LNCAP (cell line): ENCODE data around the gene OR10D3.

Experiments
- CTCF ChIP-seq: fragments of 450-650 bp; IDR thresholded peaks from 2 replicates; pipeline ENCODE4 v1.5.1; 2017; ENCODE audit warnings: mild to moderate bottlenecking

Gene OR10D3

DNA sequence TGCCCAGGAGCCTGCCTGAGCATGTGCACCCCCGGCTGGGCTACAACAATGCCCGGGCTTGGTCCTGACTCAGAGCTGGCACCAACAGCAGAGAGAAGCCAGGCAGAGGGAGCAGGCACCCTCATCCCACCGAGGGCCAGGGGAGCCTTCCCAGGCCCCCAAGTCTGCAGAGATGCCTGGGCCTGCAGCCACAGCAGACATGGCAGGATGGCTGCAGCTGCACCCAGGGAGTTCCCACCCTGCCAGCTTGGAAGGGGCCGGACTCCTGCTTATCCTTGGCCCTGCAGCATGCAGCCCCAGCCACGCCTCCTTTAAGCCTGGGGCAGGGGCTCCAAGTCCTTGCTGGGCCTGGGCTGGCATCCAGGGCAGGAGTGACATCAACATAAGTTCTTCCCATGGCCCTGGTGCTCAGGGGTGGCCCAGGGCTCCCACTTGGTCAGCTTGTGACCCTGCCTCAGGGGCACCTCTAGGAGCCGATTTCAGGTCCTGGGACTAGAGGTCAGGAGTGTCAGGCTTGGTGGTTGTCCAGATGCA is 26.7 kb downstream of the OR10D3 start:
- no peak for TF ChIP-seq CTCF

DNA sequence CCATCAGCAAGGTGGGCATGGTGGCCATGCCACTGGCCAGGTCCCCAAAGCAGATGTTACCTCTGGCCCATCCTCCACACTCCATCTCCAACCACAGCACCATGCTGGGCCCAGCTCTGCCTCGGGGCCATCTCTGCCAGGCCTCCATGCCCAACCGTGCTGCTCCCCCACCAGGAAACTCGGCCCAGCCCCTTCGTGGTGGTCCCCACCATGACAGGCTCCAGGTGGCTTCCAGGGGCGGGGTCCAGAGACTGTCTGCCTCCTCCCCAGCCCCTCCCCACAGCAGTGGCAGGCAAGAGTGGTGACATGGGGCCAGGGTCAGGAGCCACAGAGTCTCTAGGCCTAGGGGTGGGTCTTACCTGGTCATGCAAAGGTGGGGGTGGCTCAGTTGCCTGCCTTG is 27.3 kb downstream of the OR10D3 start:
- TF ChIP-seq CTCF: no peak

DNA sequence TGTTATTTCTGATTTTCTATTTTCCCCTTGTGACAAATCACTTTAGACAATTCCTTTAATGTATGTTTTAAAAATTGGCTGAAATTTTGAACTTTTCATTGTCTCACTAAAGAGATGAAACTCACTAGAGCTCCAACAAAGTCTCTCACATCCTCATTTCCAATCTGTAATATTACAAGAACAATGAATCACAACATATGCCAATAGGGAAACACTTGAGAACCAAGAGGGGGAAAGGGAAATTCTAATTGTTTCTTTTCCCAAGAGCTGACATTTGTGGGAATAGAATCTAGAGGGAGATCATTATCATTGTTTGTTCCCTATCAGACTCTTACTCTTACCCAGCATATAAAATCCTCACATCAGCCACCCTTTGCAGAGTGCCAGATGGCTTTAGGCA is 28.2 kb downstream of the OR10D3 start:
- TF ChIP-seq CTCF: no peak

GRCh38 chr11:124214027-124214426 is 30.9 kb downstream of the OR10D3 start:
- TF ChIP-seq CTCF: no peak

DNA sequence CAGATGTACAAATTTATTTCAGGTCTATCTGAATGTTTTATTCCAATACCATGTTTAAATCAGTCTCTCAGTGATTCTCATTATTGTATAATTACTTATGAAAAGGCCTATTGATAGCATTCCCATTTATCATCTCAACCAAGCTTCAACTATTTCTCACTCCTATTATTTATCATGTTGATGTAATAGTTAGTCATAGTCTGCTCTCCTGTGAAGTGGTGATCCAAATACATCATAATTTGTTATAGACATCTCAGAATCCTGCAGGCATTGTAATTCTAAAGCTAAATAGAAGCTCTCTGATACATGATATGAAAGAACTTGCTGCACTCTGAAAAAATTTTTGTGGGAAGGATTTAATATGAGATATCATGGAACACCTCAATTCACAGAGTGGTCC is 36.0 kb downstream of the OR10D3 start:
- TF ChIP-seq CTCF: no peak

- no peak for TF ChIP-seq CTCF
Observed at GRCh38 chr11:124222407-124222806, 39.3 kb downstream of the OR10D3 start.

DNA sequence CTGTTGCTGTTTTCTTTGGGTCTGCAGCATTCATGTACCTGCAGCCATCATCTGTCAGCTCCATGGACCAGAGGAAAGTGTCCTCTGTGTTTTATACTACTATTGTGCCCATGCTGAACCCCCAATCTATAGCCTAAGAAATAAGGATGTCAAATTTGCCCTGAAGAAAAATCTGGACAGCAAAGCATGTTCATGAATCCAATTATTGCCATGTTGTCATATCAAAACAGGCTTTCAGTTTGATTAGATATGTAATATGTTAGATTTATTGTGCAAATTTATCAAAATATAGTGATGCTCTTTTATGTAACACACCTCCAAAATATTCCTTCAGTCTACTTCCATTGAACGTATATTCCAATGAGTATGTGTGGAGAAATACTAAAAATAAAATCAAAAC is 42.3 kb downstream of the OR10D3 start:
- no peak for TF ChIP-seq CTCF

DNA sequence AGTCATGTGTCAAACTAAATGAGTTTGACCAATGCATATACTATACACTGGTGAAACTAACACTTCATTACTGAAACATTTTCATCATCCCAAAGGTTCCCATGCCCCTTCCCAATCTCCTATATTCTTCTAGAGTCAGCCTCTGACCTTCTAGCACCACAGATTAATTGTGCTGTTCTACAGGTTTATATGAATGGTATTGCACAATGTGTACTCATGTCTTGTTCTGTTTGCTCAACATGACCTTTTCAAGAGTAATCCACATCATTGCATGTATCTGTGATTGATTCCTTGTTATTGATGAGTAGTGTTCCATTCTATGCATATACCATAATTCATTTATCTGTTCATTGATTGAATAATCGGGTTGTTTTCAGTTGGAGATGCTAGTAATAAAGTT is 50.2 kb downstream of the OR10D3 start:
- TF ChIP-seq CTCF: no peak
